Measurements from ENCODE around the gene ME2.

ME2 gene

GRCh38 chr18:50918153-50918552 is 39.2 kb downstream of the ME2 start:
- H3K4me3 ChIP-seq (ENCODE audit: low read length) = no peak overlapping the region
- TF ChIP-seq CTCF (conservative IDR thresholded peaks at IDR 0.05; ENCODE audit: low read depth, low read length) = no peak
- DNase-seq (ENCODE audit: low read depth) = no peak

DNA sequence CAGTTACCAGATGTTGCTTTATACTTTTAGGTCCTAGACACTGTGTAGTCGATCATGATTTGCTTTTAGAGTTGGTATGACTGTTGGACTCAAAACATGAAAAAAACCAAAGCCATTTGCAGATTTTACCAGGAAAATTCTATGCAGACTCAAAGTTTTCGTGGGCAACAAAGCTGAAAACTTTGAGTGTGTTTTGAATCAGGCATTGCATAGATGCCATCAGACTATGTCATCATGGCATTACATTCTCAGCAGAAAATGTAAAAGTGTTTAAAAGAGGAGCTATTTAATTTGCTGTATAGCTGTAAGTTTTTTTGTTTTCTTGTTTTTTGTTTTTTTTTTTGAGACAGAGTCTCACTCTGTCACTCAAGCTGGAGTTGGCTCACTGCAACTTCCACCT is 45.5 kb downstream of the ME2 start:
- no peak overlapping the region for H3K4me3 ChIP-seq (ENCODE audit: low read length)
- DNase-seq (ENCODE audit: low read depth) = no peak
- TF ChIP-seq CTCF (conservative IDR thresholded peaks at IDR 0.05; ENCODE audit: low read depth, low read length) = no peak

- no peak for TF ChIP-seq CTCF (conservative IDR thresholded peaks at IDR 0.05; ENCODE audit: low read depth, low read length)
- no peak overlapping the region for H3K4me3 ChIP-seq (ENCODE audit: low read length)
- no peak for DNase-seq (ENCODE audit: low read depth)
Observed at GRCh38 chr18:50926521-50926920, 47.6 kb downstream of the ME2 start.

DNA sequence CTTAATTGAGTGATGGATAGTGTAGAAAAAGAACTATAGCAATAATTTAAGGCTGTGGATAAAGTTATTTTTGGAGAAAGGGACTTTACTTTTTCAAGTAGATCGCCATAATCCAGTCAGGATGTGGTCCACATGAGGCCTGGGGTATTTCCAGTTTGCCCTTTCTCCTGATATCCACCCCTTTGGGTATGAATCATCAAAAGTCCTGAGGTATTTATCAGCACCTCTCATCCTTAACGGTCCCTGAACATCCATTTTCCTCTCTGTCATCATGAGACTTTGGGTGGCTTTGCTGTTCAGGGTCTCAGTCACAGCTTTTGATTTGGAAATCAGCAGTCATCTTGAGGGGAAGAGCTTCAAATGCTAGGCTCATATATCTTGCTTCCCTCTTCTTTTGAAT is 49.6 kb downstream of the ME2 start:
- no peak for TF ChIP-seq CTCF (conservative IDR thresholded peaks at IDR 0.05; ENCODE audit: low read depth, low read length)
- DNase-seq (ENCODE audit: low read depth) = no peak
- H3K4me3 ChIP-seq (ENCODE audit: low read length) = no peak overlapping the region

DNA sequence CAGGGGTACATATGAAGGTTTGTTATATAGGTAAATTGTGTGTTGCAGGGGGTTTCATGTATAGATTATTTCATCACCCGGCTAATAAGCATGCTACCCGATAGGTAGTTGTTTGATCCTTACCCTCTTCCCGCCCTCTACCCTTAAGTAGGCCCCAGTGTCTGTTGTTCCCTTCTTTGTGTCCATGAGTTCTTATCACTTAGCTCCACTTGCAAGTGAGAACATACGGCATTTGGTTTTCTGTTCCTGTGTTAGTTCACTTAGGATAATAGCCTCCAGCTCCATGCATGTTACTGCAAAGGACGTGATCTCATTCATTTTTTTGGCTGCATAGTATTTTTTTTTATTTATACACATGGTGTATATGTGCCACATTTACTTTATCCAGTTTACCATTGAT is 54.8 kb downstream of the ME2 start:
- no peak overlapping the region for H3K4me3 ChIP-seq (ENCODE audit: low read length)
- TF ChIP-seq CTCF (conservative IDR thresholded peaks at IDR 0.05; ENCODE audit: low read depth, low read length) = no peak
- DNase-seq (ENCODE audit: low read depth) = no peak

DNA sequence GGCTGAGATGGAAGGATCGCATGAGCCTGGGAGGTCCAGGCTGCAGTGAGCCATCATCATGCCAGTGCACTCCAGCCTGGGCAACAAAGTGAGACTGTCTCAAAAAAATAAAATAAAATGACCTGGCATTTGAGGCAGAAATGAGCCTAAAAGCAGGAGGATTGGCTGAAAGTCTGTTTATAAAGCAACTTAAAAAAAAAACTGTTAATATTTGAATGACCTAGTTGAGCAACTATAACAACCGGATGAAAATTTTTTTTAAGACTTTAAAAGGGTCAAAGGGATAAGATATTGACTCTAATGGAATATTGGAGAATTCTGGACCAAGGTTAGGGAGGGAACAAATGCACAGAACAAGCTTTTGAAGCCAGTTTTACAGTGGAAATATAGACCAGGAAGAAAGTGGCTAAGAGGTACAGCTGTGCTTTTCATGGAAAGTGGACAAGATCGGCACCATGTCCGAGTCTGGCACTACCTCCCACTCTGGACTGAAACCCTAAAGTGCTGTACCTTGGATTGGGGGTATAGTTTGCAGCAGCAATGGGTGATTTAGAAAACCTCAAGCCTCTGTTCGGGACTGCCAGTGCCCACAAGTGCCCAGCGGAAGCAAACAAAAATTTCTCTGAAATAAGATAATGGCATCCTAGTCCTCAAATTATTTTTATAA is 55.8 kb downstream of the ME2 start:
- no peak for TF ChIP-seq CTCF (conservative IDR thresholded peaks at IDR 0.05; ENCODE audit: low read depth, low read length)

DNA sequence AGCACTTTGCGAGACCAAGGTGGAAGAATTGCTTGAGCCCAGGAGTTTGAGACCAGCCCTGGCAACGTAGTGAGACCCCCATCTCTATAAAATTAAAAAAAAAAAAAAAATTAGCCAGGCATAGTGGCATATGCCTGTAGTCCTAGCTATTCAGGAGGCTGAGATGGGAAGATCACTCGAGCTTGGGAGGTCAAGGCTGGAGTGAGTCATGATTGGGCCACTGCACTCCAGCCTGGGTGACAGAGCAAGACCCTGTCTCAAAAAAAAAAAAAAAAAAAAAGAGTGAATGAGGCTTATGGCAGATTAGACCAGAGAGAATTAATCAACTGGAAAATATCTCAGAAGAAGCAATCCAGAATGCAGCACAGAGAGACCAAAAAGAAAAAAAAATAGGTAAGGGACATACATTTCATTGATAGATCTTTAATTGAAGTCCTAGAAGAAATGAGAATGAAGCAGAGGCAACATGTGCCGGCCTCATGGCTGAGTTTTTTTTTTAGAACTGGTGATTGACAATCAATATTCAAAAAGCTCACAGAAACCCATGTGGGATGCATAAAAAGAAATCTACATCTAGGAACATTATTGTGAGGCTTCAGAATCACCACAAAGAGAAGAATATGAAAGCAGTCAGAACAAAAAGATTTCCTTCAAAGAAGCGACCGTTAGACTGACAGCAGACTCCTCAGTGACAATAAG is 56.7 kb downstream of the ME2 start:
- no peak overlapping the region for H3K4me3 ChIP-seq (ENCODE audit: low read length)
- TF ChIP-seq CTCF (conservative IDR thresholded peaks at IDR 0.05; ENCODE audit: low read depth, low read length) = no peak
- no peak for DNase-seq (ENCODE audit: low read depth)

More for the DNA sequence above, 55.8 kb downstream of the ME2 start:
- no peak for DNase-seq (ENCODE audit: low read depth)
- H3K4me3 ChIP-seq (ENCODE audit: low read length) = no peak overlapping the region

All from retinal pigment epithelial cell (primary cell).